ENCODE measurements around the gene DCAKD.

The DCAKD gene

GRCh38 chr17:45029758-45030423 is 21.5 kb downstream of the DCAKD start:
- no peak for DNase-seq

GRCh38 chr17:45029096-45029495 is 22.3 kb downstream of the DCAKD start:
- DNase-seq = no peak

- no peak for DNase-seq
Measured at GRCh38 chr17:45022655-45023339, 28.6 kb downstream of the DCAKD start.

DNA sequence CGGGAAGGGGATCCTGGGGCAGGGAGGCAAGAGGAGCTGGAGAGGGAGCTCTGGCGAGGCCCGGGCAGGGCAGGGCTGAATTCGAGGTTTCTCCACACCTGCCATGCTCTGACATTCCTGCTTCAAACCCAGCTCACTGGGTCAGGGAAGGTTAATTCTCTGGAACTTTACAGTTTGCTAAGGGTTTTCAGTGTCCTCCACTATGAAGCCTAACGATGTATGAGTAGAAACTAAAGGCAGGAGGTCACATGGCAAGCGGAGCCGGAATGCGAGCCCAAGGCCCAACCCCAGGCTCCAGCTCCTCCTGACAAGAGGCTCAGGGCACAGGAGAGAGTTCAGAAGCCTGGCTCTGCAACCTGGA is 29.2 kb downstream of the DCAKD start:
- DNase-seq = no peak

DNA sequence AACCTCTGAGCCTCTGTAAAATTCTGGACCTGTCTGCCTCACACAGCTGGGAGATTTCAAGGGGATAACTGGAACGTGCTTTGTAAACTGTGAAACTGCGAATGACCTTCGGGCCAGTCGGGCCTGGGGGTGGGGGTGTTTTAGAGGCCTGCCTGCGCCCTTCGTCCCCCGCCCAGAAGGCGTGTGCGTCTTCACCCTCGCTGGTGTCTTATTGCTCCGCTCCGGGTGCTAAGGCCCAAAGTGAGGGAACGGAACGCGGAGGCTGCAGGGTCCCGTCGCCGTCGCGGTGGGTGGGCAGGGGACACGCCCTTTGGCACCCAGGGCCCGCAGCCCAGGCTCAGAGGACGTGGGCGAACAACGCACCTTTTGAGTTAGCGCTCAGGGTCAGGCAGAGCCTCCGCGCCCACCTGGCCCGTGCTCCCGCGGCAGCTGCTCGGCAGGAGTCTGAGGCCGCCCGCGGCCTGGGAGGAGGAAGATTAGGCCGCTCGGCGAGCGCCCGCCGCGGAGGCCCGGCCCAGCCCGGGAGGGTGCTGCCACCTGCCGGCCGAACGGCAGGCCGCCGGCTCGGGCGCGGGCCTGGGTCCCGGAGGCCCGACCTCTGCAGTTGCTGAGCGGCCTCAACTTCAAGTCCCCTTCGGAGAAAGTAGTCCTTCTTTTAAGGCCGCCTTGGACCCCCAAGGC is 29.7 kb downstream of the DCAKD start:
- peak; percentile 66 for DNase-seq

DNA sequence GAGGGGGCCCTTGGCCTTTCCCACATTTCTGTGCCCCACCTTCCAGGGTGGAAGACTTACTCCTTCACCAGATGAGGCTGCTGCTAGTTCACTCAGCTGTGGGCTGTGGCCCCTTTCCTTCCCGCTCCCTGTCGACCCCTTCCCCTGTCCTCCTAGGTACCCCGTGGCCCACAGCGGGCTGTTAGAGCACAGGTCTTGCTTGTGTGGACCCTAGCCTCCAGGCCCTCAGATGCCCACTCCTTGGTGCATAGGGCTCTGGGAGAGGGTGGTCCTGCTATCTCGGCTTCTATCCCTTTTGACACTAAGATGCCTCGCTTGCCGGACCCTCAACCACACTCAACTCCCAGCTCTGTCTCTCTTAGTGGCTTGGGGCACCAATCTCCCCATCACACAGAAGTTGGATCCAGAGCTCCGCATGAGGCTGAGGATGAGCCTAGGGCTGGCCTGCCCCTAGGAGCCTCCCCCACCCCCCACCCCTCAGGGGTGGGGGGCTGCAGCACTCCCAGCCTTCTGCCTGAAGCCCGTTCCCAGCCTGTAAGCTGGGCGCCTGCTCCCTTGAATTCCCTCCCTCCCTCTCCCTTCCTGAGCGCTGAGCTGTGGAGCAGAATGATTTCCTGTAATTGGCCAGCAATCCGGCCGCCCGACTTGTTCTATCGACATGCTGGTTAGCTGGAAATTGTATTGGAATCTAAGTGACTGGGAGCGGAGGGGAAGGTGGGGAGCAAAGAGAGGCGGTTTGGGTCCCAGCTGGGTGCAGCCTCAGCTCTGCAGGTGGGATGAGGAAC is 30.9 kb downstream of the DCAKD start:
- DNase-seq = peak; percentile 24

GRCh38 chr17:45018848-45019711 is 32.4 kb downstream of the DCAKD start:
- DNase-seq = peak; percentile 59

DNA sequence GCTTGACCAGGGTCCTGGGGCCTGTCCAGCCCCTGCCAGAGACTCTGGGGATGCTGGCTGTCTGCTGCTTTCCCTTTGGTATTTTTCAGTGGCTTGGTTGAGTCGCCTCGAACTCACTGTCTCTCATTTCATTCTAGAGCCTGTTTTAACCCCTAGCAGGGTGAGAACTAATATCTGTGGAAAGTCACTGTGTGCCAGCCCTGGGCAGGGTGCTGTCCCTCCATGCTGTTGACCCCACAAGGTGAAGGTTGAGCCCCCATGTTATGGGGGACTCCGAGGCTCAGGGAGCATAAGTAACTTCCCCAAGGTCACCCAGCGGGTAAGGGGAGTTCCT is 33.0 kb downstream of the DCAKD start:
- peak; percentile 22 for DNase-seq

DNA sequence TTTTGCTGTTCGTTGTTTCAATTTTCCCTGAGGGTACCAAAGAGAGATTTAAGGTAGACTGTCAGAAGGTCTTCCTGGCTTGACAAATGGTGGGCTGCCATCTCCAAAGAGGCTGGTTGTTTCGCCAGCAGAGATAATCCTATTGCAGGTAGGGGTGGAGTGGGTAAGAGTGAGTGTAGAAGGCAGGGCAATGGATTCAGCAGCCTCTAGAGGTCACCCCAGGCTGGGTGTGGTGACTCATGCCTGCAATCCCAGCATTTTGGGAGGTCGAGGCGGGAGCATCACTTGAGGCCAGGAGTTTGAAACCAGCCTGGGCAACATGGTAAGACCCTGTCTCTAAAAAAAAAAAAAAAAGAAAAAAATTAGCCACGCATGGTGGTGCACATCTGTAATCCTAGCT is 34.6 kb downstream of the DCAKD start:
- DNase-seq = peak; percentile 24

DNA sequence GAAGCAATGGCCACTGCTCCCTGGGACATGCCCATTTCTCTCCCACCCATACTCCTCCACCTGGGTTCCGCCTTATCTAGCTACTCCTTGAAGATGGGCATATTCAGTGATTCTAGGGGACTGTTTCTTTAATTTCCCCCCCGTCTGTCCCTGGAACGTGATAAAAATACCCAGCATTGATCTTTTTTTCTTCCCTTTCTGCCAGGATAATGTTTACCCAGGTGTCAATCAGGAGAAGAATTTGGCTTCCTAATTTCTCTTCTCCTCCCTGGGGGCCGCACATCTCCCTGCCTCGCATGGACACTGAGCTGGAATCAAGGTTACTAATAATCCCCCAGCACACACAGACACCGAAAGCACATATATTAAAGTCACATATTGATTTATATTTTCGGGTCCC is 35.2 kb downstream of the DCAKD start:
- no peak for DNase-seq

DNA sequence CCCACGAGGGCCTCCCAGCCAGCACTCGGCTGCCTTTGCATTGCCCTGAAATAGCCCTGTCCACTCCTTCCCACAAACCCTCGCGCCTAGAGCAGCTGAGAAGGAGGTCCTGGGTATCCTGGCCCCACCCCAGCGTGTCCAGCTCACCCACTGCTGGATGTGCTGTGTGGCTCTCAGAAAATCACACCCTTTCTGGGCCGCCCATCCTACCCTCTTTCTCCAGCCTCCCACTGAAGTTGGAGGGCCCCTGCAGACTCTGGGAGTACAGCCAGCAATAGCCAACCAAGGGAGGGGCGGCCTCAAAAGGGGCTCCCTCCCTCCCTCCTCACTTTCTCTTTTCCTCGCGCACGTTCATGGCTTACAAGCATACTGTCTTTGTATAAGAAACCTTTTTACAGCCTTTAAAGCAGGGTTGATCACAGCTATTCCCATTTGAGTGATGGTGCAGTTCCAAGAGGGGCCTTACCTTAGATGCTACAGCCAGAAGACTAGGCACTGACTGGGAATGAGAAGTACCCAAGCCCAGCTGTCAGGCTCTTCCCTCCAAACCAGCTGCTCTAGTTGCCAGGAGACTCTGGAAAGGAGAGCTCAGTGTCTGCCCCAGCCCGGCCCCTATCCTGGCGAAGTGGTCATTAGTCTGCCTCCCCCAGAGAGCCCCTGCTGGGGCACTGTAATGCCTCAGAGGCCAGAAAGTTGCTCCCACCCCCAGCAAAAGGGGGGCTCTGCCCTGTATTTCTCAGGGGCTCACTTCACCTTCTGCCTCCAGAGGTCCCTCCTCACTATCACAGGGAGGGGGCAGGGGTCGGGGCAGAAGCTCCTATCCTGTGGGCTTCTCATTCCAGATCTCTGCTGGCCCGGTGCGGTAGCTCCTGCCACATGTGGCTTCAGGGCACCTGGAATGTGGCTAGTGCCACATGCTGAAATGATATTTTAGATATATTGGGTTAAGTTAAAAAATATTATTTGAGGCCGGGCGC is 38.1 kb downstream of the DCAKD start:
- DNase-seq = peak; percentile 75

DNA sequence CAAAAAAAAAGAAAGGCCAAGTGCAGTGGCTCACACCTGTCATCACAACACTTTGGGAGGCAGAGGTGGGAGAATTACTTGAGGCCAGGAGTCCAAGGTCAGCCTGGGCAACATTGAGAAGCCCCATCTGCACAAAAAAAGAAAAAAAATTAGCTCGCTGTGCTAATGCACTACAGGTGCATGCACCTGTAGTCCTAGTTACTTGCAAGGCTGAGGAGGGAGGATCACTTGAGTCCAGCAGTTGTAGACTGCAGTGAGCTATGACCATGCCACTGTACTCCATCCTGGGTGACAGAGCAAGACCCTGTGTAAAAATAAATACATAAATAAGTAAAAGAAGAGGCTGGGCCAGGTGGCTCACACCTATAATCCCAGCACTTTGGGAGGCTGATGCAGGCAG is 39.7 kb downstream of the DCAKD start:
- peak; percentile 24 for DNase-seq

GRCh38 chr17:45009676-45010467 is 41.6 kb downstream of the DCAKD start:
- peak; percentile 88 for DNase-seq

DNA sequence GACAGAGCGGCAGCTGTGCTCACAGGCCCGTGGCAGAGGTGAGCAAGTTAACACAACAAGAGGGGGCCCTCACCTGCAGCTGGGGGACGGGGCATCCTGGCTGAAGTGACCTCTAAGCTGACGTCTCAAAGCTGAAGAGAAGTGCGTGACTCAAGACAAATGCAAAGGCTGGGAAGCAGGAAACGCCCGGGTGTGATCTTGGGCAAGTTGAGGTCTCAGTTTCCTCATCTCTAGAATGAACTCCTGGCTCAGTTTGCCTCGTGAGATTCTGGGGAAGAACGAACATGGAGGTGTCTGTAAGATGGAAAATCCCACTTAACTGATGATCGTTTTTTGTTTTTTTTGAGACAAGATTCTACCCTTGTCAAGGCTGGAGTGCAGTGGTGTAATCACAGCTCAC is 43.2 kb downstream of the DCAKD start:
- DNase-seq = peak; percentile 60

DNA sequence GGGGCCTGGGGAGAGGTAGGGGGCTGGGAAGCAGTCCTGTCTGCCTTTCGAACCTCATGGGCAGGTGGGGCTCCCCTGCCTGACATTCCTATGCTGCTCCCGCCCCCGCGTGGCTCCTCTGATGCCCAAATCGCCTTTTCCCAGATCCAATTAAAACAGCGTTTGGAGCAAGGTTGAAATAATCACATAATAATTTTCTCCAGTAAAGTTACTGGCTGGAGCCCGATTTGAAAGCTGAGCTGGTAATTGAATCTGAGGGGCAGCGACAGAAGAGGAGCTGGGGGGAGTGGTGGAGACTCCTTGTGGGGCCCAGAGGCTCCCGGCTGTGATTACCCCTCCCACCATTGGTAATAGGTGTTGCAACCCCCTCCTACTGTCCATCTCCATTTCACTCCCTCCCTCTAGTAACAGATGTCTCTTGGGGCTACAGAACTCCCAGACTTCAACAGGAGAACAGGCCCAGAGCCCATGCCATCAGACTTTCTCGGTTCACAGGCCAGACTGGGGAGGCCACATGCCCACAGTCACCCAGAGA is 44.4 kb downstream of the DCAKD start:
- DNase-seq = peak; percentile 50

GRCh38 chr17:45005700-45006099 is 45.7 kb downstream of the DCAKD start:
- no peak for DNase-seq

DNA sequence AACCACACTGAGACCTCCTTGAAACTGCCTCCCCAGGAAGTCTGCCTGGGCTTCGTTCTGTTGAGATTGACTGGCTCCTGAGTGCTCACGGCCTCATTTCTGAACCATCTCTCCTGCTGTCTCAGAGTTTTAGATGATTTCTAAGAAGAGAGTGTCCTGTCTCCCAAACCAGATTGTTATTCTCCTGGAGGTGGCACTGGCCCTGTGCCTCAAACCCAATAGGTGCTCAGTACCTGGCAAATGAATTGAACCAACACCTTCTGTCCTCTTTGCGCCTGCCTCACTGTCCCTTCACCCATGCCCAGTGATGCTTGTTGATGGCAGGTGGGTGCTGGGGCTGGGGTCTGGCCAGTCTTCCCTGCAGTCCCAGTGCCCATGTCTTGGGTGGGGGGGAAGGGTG is 47.0 kb downstream of the DCAKD start:
- no peak for DNase-seq

DNA sequence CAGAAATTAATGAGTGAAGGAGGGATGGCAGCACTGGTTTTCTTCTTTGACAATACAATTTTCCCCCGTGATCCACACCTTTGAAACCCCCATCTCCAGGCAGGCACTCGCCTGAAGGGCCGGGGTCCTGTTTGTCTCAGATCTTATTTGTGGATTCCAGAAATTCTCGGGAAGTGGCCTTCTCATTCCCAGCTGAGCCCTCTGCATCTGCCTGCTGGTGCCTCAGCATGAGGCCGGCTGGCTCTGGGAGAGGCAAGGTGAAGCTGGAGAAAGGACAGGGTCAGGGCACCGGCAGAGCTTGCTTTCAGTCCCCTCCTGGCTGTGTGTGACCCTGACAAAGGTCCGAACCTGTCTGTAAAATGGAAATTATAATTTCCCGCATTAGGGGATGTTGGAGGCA is 47.6 kb downstream of the DCAKD start:
- no peak for DNase-seq

DNA sequence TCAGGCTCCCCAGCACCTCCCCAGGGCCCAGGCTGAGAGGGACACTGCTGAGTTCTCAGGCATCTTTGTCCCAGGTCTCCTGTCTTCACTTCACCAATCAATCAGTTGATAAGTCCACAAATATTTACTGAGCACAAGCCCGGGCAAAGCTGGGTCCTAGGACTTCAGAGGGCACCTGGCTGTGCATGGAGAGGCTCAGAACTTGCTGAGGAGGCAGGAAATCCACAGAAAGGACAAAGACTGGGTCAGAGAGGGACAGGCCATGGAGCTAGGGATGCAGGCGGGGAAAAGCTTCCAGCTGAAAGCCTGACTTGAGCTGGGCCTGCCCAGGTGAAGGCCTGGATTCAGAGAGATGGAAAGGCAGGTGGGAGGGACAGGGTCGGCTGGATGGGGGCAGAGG is 50.1 kb downstream of the DCAKD start:
- peak; percentile 95 for DNase-seq

- no peak for DNase-seq
Measured at GRCh38 chr17:44999433-44999832, 52.0 kb downstream of the DCAKD start.
